Ecto neural progenitor cell (in vitro differentiated cells): ENCODE data around the gene PMP22.
"Not testable (repeated sequence)": the region's sequence is repeated elsewhere in the genome, so short reads cannot be mapped to it uniquely, and the experiment has no call there.

Experiments used
- DNase-seq: peaks from one replicate; pipeline ENCODE4 v3.0.0-alpha.2; 2018; ENCODE audit warnings: low spot score

Gene PMP22

DNA sequence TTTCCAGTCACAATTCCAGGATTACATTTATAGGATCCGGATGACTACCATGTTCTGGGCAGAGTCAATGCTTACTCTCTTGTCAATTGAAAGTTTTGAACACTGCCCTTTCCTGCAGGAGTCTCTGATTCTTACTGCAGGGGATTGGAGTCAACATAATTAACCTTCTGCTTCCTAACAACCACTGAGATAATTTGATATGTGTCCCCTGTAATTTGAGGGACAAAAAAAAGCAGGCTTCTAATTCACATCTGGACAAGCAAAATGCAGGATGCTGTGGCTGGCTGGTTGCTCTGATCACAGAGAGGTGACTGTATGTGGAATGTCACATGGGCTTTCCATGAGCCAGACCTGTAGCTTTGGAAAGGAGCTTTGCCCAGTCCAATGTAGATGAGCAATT is 54.9 kb downstream of the PMP22 start:
- DNase-seq, result no peak

DNA sequence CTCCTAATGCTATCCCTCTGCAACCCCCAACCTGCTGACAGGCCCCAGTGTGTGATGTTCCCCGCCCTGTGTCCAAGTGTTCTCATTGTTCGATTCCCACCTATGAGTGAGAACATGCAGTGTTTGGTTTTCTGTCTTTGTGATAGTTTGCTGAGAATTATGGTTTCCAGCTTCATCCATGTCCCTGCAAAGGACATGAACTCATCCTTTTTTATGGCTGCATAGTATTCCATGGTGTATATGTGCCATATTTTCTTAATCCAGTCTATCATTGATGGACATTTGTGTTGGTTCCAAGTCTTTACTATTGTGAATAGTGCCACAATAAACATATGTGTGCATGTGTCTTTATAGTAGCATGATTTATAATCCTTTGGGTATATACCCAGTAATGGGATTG is 62.1 kb downstream of the PMP22 start:
- DNase-seq, result not testable (repeated sequence)

DNA sequence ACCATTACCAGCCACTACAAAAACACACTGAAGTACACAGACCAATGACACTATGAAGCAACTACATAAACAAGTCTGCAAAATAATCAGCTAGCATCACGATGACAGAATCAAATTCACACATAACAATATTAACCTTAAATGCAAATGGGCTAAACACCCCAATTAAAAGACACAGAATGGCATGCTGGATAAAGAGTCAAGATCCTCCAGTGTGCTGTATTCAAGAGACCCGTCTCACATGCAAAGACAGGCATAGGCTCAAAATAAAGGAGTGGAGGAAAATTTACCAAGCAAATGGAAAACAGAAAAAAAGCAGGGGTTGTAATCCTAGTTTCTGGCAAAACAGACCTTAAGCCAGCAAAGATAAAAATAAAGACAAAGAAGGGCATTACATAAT is 64.6 kb downstream of the PMP22 start:
- not testable (repeated sequence) for DNase-seq

DNA sequence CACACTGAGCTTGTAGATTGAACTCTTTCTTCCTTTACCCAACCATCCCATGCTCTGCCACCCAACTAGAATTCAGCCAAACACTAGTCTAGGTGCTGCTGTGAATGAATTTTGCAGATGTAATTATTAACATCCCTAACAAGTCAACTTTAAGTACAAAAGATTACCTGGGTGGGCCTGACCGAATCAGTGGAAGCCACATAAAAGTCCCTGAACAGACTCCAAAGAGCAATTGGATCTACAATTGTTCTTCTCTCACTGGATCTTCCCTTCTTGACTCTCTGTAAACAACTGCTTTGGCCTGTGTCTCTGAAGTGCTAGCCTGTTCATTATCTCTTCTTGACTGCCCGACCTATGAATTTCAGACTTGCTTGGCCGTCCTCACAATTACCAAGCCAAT is 67.9 kb downstream of the PMP22 start:
- DNase-seq, result no peak

DNA sequence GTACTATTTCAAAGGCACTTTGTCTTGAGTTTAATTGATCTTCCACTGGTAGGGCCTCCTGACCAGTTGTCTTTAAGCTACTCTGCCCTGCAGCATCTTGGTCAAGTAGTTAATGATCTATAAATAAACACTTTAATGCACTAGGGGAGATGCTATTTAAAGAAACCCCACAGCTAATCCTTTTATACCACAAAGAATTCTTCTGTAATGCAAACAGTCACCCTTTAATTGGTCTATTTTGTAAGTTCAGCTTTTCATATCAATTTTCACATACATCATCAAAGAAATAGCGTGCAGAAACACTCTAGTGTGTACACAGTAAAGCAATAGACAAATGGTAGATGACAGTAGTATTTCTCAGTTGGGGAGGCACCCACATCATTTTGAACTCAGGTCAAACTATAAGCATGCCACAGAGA is 70.3 kb downstream of the PMP22 start:
- no peak for DNase-seq

DNA sequence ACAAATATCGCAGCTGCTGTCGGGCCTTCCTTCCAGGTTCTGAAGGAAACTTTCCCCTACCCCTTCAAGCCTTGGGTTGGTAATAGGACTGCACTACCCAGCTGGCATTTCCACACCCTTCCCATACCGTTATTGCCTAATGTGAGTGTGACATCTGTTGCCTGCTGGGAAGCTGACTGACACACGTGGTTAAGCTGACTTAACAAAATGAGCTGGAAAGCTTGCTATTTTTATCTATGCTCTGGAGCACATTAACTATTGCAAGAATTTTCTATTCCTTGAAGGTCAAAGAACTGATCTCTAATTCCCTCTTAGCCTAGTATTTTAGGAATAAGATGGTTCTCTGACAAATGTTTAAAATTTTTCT is 79.5 kb downstream of the PMP22 start:
- no peak for DNase-seq

DNA sequence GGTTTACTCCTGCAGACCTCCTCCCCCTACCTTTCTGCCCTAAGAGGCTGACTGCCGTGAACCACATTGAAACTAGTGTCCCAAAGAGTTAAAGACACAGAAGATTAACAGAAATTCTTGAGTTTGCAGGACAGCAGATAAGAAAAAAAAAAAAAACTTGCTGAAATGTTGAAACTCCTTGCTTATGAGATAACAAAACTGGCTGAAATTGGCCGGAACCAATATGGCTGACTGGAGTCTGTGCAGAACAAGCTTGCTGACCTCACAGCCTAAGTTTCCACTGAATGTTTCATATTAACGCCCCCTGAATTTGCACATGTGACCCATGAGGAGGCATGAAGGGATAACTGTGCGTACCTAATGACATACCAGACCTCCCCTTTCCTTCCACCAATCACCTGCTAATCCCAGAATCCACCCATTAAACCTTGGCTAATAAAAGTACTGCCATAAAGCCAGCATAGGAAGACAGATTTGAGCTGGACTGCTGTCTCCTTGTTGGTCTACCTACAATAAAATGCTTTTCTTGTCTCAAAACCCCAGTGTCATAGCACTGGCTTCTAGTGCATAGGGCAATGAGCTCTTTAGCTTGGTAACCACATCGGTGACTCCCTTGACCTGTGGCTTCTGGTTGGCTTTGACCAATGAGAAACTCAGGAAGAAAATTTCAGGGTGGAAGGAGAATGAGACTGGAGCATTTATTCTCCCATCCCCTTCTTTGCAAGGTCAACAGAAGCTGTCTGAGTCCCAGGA is 80.1 kb downstream of the PMP22 start:
- no peak for DNase-seq

DNA sequence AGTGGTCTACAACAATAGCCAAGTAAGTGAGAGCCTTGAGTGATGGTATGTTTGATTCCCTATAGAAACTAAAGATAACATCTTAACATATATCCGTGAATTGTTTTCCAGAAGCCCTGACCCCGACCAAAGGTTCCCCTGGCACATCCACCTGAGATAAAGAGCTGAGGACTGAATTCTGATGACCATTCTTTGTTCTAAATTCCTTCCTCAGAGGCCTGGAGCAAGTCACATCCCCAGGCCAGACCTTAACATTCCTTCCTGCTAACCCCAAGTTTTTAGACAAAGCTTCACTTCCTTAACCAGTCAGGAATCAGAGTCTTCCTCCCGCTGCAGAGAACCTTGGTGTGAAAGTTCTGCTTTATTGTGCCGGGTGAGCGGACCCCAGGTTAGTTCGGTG is 83.3 kb downstream of the PMP22 start:
- no peak for DNase-seq

DNA sequence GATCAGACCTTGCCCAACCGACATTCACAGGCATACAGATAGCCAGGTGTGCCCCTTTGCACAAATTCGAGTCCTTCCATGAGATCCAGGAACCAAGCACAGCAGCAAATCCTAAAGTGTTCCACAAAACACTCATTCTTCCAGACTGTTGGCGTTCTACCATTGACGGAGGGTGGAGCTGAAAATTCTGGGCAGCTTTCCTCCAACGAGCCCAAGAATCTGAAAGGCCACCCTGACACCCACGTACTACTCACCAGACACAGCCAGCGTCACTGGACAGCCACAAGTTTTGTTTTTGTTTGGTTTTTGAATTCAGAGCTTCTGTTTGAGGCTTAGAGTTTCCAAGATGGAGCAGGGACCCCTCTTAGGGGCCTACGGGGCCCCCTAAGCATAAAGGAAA is 83.8 kb downstream of the PMP22 start:
- DNase-seq, result no peak

DNA sequence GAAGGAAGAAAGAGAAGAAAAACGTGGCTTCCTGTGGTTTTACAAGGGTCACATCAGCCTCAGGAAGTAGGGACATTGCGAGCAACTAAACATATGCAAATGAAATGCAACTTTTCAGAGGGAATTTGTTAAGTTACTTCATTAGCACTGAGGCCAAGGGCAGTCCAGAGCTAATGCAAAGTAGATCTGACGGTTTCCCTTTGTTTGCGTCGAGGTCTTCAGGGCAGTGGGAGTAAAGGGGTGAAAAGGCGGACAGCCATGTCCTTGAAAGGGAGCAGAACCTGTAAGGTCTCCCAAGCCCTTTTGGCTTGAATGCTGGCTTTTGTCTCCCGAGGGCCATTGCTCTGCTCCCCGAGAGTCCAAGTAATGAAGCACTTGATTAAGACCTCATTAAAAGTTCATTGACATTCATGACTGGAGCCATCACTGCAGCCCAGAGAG is 85.0 kb downstream of the PMP22 start:
- no peak for DNase-seq
